Calu3 (cell line): ENCODE measurements around the gene DUSP18. TPM values are rescaled to one million over a fixed set of nuclear protein-coding genes. Genes with fewer than 3 reads are reported as not detected.
"Not testable (repeated sequence)": the region's sequence is repeated elsewhere in the genome, so short reads cannot be mapped to it uniquely, and the experiment has no call there.

Experiments
- BruUV-seq: library from RNA; stranded (reverse); fragments of 400-500 nt; replicated peaks from 2 replicates; lab custom pipeline; 2021; lab: Mats Ljungman, UMichigan
- CTCF ChIA-PET: fragments of 300-600 bp; sonication (Branson Sonifier 250); formaldehyde crosslinking; loops from one replicate; lab custom pipeline; 2022; ENCODE audit warnings: antibody characterized with exemption; lab: Charles Lee
- DNase-seq: peaks from one replicate; pipeline ENCODE4 v3.0.0; 2022
- H3K27ac Mint-ChIP-seq: one replicate; pipeline ENCODE4 v1.8.0; 2022; ENCODE audit warnings: mixed read lengths; ENCODE audit not compliant: unreplicated experiment
- H3K27me3 Mint-ChIP-seq: one replicate; pipeline ENCODE4 v1.8.0; 2022; ENCODE audit warnings: mixed read lengths; ENCODE audit not compliant: unreplicated experiment
- H3K36me3 Mint-ChIP-seq: one replicate; pipeline ENCODE4 v1.8.0; 2022; ENCODE audit warnings: mild to moderate bottlenecking, moderate library complexity, mixed read lengths; ENCODE audit not compliant: insufficient read depth, unreplicated experiment
- H3K4me1 Mint-ChIP-seq: one replicate; pipeline ENCODE4 v1.8.0; 2022; ENCODE audit warnings: mild to moderate bottlenecking, low read depth, mixed read lengths; ENCODE audit not compliant: unreplicated experiment
- H3K4me3 Mint-ChIP-seq: one replicate; pipeline ENCODE4 v1.8.0; 2022; ENCODE audit warnings: mild to moderate bottlenecking, low read depth, moderate library complexity, mixed read lengths; ENCODE audit not compliant: unreplicated experiment
- H3K9me3 Mint-ChIP-seq: one replicate; pipeline ENCODE4 v1.8.0; 2022; ENCODE audit warnings: low read depth, mixed read lengths; ENCODE audit not compliant: unreplicated experiment
- intact Hi-C: fragments of 100-400 bp; cut with micrococcal nuclease; formaldehyde crosslinking; loops from one replicate; pipeline ENCODE4 v1.10.0; 2022; ENCODE audit not compliant: unreplicated experiment
- total RNA-seq: library from RNA; stranded (reverse); gene quantifications from 2 replicates; pipeline ENCODE4 v1.2.3, GENCODE V29; 2022
- TF ChIP-seq, protein P1 (sequence below): fragments of 200-600 bp; IDR thresholded peaks from one replicate; pipeline ENCODE4 v1.8.0; 2022; ENCODE audit warnings: antibody characterized with exemption; ENCODE audit not compliant: unreplicated experiment

Gene DUSP18
- total RNA-seq, 1 experiment from 2014 or later: 11.6 TPM

DNA sequence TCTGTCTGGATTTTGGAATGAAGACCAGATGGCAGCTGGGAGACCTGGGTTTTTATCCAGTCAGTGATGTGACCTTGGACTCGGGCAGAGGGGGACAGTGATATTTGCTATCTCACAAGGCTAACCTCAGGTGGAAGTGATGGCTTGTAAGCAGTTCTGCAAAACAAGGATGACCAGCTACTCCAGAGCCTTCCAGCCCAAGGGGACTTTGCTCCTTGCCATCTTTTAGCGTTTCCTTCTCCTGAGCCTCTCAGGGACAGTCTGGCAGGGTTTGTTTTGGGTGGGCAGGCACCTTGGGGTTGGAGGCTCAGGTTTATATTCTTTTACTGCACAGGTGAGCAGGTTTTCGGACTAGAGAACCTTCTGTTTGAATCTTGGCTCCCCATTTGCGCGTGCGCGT is 17.5 kb upstream of the DUSP18 start:
- no peak for DNase-seq
- Mint-ChIP-seq H3K4me1 (no peaks in the 10 kb centered on the region), H3K36me3 (no peaks in the 10 kb centered on the region), H3K4me3 (no peak overlapping the region), H3K27me3 (peaks cover 27% of the 10 kb centered on the region), H3K27ac (no peak overlapping the region), H3K9me3 (no peaks in the 10 kb centered on the region)
- CTCF ChIA-PET: no interaction called here
- no TSS peak for BruUV-seq
- intact Hi-C loops: no loop called here
- TF ChIP-seq, protein P1, sequence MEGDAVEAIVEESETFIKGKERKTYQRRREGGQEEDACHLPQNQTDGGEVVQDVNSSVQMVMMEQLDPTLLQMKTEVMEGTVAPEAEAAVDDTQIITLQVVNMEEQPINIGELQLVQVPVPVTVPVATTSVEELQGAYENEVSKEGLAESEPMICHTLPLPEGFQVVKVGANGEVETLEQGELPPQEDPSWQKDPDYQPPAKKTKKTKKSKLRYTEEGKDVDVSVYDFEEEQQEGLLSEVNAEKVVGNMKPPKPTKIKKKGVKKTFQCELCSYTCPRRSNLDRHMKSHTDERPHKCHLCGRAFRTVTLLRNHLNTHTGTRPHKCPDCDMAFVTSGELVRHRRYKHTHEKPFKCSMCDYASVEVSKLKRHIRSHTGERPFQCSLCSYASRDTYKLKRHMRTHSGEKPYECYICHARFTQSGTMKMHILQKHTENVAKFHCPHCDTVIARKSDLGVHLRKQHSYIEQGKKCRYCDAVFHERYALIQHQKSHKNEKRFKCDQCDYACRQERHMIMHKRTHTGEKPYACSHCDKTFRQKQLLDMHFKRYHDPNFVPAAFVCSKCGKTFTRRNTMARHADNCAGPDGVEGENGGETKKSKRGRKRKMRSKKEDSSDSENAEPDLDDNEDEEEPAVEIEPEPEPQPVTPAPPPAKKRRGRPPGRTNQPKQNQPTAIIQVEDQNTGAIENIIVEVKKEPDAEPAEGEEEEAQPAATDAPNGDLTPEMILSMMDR: no peak

DNA sequence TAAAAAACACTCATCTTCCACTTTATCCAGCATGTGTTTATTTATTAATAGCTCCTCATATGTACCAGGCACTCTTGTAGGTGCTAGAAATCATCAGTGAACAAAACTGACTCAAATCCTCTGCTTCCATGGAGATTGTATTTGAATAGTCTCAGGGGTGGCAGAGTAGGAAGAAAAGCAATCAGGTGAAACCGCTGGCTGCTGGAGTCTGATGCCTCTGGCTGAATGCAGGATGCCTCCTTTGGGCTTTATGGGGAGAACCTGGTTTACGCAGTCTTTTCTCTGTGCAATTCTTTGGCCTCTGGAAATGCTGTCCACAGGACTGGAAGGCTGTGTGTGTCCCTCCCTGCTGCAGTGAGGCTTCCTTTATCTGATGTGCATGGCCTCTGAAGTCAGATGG is 14.2 kb upstream of the DUSP18 start:
- TF ChIP-seq, protein P1: no peak
- BruUV-seq: no TSS peak
- CTCF ChIA-PET: no interaction called here
- Mint-ChIP-seq H3K27me3 (peaks cover 60% of the 10 kb centered on the region), H3K27ac (no peak overlapping the region), H3K36me3 (no peaks in the 10 kb centered on the region), H3K4me3 (no peak overlapping the region), H3K9me3 (no peaks in the 10 kb centered on the region), H3K4me1 (peaks cover under 1% of the 10 kb centered on the region)
- intact Hi-C loops: no loop called here
- DNase-seq: no peak

DNA sequence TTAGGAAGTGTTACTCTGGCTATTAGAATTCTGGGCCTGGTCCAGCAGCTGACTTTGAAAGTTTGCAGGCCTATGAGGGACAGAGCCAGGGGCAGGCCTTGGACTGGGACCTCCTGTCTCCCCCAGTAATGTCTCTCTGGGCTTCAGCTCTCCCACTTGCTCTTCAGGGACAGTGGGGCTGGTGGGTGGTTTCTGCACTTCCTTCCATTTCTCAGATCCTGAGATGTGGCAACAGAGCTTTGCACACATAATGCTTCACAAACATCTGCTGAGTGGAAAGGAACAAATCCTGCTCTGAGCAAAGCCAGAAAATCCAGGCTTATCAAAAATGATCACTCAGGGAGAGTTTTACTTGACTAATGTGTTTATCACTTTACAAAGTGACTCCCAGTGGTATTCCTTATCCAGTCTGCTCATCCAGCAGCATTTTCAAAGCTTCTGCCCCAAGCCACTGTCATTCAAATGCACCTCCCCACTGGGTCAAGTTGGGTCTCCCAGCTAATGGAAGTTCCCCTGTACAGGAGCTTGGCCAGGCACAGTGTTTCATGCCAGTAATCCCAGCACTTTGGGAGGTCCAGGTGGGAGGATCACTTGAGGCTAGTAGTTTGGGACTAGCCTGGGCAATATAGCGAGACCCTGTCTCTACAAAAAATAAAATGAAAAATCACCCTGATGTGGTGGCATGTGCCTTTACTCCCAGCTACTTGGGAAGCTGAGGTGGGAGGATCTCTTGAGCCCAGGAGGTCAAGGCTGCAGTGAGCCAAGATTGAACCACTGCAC is 13.5 kb upstream of the DUSP18 start:
- Mint-ChIP-seq H3K27me3 (peaks cover 67% of the 10 kb centered on the region), H3K27ac (no peak overlapping the region), H3K4me1 (peaks cover 7% of the 10 kb centered on the region), H3K4me3 (no peak overlapping the region), H3K9me3 (no peaks in the 10 kb centered on the region), H3K36me3 (no peaks in the 10 kb centered on the region)
- CTCF ChIA-PET: no interaction called here
- intact Hi-C loops: no loop called here
- no peak for DNase-seq
- BruUV-seq: no TSS peak
- TF ChIP-seq, protein P1: no peak

DNA sequence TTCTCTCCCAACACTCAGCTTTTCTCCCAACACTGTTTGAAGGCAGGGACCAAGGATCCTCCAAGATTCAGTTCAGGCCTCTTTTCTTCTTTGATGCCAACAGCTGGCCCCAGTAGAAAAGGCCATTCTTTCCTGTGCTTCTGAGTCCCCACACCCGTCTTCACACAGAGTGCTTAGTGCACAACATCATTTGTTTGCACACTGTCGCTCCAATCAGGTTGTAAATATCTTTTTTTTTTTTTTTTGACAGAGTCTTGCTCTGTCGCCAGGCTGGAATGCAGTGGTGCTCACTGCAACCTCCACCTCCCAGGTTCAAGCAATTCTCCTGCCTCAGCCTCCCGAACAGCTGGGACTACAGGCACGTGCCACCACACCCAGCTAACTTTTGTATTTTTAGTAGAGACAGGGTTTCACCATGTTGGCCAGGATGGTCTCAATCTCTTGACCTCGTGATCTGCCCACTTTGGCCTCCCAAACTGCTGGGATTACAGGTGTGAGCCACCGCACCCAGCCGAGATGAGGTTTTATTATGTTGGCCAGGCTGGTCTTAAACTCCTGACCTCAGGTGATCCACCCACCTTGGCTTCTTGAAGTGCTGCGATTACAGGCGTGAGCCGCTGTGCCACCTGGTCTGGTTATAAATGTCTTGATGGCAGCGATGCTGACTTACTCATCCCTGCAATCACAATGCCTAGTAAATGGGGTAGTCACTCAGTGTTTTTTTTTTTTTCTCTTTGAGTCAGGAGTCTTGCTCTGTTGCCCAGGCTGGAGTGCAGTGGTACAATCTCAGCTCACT is 12.4 kb upstream of the DUSP18 start:
- H3K4me1 Mint-ChIP-seq, CTCF ChIA-PET, H3K27ac Mint-ChIP-seq, BruUV-seq, H3K4me3 Mint-ChIP-seq, intact Hi-C loops, H3K36me3 Mint-ChIP-seq, H3K9me3 Mint-ChIP-seq, DNase-seq: not testable (repeated sequence)
- peaks cover 69% of the 10 kb centered on the region for H3K27me3 Mint-ChIP-seq

GRCh38 chr22:30676565-30676964 is 8.9 kb upstream of the DUSP18 start:
- H3K36me3 Mint-ChIP-seq, H3K27ac Mint-ChIP-seq, H3K4me3 Mint-ChIP-seq, H3K9me3 Mint-ChIP-seq, H3K4me1 Mint-ChIP-seq, CTCF ChIA-PET, intact Hi-C loops, BruUV-seq: not testable (repeated sequence)
- DNase-seq: peak; percentile 4
- peaks cover 59% of the 10 kb centered on the region for H3K27me3 Mint-ChIP-seq
